Activated CD4-positive, alpha-beta T cell treated with anti-CD3 and anti-CD28 coated beads, Interleukin-2, Interleukin-4, amounts not matched to agents 100 ng/mL and 50 ng/mL, durations not matched to agents 16 hours and 8 hours (primary cell): ENCODE results near the gene CCP110.
A peak's percentile ranks its signal among the peaks of the same experiment; 100 is the strongest.

Experiments used
- DNase-seq: peaks from one replicate; pipeline ENCODE4 v3.0.0-alpha.2; 2020; ENCODE audit warnings: low spot score

Gene CCP110, protein sequence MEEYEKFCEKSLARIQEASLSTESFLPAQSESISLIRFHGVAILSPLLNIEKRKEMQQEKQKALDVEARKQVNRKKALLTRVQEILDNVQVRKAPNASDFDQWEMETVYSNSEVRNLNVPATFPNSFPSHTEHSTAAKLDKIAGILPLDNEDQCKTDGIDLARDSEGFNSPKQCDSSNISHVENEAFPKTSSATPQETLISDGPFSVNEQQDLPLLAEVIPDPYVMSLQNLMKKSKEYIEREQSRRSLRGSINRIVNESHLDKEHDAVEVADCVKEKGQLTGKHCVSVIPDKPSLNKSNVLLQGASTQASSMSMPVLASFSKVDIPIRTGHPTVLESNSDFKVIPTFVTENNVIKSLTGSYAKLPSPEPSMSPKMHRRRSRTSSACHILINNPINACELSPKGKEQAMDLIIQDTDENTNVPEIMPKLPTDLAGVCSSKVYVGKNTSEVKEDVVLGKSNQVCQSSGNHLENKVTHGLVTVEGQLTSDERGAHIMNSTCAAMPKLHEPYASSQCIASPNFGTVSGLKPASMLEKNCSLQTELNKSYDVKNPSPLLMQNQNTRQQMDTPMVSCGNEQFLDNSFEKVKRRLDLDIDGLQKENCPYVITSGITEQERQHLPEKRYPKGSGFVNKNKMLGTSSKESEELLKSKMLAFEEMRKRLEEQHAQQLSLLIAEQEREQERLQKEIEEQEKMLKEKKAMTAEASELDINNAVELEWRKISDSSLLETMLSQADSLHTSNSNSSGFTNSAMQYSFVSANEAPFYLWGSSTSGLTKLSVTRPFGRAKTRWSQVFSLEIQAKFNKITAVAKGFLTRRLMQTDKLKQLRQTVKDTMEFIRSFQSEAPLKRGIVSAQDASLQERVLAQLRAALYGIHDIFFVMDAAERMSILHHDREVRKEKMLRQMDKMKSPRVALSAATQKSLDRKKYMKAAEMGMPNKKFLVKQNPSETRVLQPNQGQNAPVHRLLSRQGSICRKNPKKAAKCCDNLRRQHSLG

GRCh38 chr16:19523559-19524355 is at the start of gene CCP110:
CCP110 (plus strand) TSS chr16:19523942; CDS start chr16:19527882, 3,940 bp downstream.
- DNase-seq = peak; percentile 97

DNA sequence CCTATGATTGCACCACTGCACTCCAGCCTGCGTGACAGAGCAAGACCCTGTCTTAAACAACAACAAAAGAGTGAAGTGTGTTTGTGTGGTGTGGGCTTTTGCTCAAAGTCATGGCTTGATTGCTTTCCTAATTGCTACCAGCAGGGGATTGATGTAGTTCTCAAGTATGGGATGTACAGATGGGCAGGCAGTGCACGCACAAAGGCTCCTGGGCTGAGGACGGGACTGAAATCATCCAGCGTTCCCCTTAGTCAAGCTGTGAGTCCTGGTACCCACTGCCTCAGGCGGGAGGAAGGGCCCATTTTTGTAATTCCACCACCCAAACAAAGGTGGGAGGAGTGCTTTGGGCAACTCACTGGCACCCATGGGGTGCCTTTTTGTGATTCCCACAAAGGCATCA is 49.1 kb upstream of the CCP110 start:
- DNase-seq = no peak

DNA sequence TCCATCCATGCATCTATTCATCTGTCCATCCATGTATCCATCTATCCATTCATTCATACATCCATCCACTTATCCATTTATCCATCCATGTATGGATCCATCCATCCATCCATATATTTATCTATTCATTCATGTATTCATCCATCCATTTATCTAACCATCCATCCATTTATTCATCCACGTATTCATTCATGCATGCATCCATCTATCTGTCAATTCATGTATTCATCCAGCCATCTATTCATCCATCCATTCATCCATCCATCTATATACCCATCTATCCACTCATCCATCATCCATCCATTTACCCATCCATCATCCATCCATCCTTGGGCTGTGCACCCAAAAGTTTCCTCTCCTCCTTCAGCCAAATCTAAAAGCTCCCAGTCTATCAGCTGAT is 45.2 kb upstream of the CCP110 start:
- DNase-seq = no peak

DNA sequence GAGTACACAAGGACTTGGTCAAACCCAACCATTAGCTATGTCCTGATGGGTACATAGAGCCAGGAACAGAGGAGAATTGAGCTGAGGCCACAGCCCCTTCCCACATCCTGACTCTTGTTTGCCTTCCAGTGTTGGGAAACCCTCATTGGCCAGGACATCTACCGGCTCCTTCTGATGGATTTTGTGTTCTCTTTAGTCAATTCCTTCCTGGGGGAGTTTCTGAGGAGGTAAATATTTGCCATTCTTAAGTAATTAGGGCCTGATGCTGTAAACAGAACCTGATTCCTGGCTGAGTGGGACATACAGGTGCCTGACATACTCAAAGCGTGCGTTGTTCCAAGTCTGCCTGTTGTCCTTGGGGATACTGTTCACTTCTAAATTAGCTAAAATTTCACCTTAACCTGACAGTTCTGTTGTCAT is 44.4 kb upstream of the CCP110 start:
- DNase-seq = no peak

GRCh38 chr16:19481296-19481695 is 42.4 kb upstream of the CCP110 start:
- DNase-seq = no peak

GRCh38 chr16:19481769-19482168 is 42.0 kb upstream of the CCP110 start:
- DNase-seq = no peak

GRCh38 chr16:19482291-19482690 is 41.5 kb upstream of the CCP110 start:
- no peak for DNase-seq

DNA sequence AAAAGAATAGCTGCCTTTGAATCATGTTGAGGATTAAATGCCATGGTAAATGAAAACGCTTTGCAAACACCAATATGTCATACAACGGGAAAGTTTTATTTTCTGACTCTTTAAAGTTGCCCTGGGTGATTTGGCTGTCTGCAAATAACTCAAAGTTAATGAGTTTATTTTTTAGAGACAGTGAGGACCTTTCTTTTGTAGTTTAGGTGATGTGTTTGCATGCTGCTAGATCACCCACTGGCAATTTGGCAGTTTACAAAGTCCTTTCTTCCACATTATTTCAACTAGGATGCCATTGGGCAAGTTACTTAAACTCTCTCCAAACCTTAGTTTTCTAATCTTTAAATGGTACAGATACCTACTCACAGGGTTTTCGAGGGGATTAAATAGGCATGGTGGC is 39.6 kb upstream of the CCP110 start:
- no peak for DNase-seq

- DNase-seq = no peak
Observed at GRCh38 chr16:19485611-19486010, 38.1 kb upstream of the CCP110 start.

DNA sequence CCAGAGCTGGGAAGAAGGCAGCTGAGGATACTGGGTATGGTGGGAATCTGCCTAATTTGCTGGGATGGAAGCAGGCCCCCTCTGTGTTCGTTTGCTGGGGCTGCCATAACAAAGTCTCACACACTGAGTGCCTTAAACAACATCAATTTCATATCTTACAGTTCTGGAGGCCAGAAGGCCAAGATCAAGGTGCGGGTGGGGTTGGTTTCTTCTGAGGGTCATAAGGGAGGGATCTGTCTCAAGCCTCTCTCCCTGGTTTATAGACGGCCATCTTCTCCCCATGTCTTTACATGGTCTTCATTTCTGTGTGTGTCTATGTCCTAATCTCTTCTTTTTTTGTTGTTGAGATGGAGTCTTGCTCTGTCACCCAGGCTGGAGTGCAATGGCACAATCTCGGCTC is 37.7 kb upstream of the CCP110 start:
- DNase-seq = no peak

DNA sequence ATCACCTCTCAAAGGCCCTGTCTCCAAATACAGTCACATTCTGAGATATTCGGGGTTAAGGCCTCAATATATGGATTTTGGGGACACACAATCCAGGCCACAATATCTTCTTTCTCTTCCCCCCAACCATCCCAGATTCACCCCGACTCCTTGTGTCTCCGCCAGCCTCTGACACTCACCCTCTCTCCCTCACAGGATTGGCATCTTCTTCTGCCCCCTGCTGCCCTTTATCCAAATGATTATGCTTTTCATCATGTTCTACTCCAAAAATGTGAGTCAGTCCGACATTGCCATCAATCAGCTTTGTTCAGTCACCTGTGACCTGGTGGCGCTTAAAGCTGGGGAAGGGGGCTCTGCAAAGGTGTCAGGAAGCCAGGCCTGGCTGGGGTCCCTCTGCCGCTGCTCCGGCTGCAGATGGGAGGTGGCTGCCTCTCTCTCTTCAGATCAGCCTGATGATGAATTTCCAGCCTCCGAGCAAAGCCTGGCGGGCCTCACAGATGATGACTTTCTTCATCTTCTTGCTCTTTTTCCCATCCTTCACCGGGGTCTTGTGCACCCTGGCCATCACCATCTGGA is 36.9 kb upstream of the CCP110 start:
- DNase-seq = no peak

GRCh38 chr16:19488213-19488640 is 35.5 kb upstream of the CCP110 start:
- no peak for DNase-seq

- no peak for DNase-seq
Observed at GRCh38 chr16:19490619-19491018, 33.1 kb upstream of the CCP110 start.

DNA sequence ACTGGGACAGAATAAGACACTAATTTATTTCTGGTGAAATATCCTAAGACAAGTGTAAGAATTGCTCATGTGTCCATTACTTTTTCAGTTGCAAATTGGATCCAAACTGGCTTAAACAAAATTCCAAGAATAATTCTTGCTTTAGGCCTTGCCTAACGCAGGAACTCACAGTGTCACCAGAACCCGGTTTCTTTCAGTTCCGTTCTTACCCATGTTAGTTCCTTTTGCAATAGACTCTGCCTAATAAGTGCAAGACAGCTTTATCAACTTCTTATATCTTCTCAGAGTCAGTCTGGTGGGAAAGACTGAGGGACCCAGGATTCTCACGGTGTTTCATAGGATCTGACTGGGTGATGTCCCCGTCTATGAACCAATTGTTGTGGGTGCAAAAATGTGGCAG is 26.6 kb upstream of the CCP110 start:
- DNase-seq = no peak

DNA sequence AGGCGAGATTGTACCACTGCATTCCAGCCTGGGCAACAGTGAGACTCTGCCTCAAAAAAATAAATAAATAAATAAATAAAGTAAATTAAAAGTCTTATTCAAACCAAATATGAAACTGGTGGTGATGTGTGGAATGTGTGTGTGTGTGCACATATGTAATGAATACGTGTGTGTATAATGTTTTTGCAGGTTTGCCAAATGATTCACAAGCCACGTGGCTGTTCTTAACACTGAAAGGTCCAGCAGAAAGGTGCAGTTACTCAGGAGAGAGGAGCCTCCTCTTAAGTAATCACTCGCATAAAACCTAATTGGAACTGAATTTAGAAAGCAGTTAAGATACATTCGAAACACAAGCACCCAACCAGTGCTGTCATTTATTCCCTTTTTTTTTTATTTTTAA is 24.7 kb upstream of the CCP110 start:
- no peak for DNase-seq

DNA sequence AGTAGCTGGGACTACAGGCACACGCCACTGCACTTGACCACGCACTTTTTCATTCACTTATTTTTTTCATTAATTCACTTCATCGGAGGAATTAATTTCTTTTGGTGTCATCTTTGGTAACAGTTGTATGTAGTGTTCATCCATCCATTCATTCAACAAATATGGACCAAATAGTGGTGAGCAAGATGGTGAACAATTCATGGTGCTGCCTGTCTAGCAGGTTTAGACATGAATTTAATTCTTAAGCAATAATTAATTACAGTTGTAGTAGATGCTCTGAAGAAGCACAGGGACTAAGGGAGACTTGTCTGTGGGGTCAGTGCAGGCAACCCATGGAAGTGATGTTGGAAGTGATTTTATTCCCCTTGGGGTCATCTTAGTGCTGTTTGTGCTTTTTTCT is 24.3 kb upstream of the CCP110 start:
- no peak for DNase-seq

DNA sequence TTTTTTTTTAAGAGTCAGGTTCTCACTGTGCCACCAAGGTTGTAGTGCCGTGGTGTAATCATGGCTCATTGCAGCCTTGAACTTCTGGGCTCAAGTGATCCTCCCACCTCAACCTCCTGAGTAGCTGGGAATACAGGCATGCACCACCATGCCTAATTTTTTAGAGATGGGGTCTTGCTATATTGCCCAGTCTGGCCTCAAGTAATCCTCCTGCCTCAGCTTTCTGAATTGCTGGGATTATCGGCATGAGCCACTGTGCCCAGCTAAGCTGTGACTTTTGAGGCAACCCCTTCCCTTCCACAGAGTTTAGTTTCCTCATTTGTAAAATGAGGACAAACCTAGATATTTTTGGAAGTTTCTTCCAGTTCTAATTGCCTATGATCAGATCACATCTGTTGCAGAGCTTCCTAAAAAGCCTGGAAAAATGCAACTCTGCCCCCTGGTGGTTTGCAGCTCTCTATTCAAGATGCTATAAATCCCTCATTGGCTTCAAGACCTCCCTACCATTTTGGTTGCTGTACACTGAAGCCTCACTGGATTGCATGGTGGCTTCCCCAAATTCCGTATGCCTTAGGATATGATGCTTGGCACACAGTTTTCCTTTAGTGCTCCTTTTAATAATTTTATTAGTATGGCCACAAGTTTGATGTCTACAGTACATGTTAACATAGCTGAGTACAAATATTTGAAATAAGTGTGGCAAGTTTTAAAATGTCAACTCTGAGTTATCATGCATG is 21.2 kb upstream of the CCP110 start:
- DNase-seq = peak; percentile 69

GRCh38 chr16:19503461-19504075 is 20.2 kb upstream of the CCP110 start:
- DNase-seq = no peak

- no peak for DNase-seq
Observed at GRCh38 chr16:19505600-19506303, 18.0 kb upstream of the CCP110 start.

- no peak for DNase-seq
Observed at GRCh38 chr16:19506965-19507364, 16.8 kb upstream of the CCP110 start.
